Peyer's patch (tissue), 4 donors: ENCODE data around the gene MBD1.

Experiments
- POLR2A ChIP-seq, 2 donors: fragments of 450-650 bp; IDR thresholded peaks; one replicate each; pipeline ENCODE4 v1.5.1; 2017; ENCODE audit warnings: antibody characterized with exemption in 2 of 2, mild to moderate bottlenecking in 2 of 2, moderate library complexity in 2 of 2
- TF ChIP-seq, protein P1 (sequence below), 6 experiments: fragments of 450-650 bp in 4 of 6; fragments of 200-600 bp in 2 of 6; sonication (generic) in 1 of 6; IDR thresholded peaks; one replicate each; pipeline ENCODE4 v1.5.1; 2017 to 2019; ENCODE audit warnings: antibody characterized with exemption in 6 of 6, mild to moderate bottlenecking in 3 of 6, moderate library complexity in 1 of 6

- TF ChIP-seq, protein P1, sequence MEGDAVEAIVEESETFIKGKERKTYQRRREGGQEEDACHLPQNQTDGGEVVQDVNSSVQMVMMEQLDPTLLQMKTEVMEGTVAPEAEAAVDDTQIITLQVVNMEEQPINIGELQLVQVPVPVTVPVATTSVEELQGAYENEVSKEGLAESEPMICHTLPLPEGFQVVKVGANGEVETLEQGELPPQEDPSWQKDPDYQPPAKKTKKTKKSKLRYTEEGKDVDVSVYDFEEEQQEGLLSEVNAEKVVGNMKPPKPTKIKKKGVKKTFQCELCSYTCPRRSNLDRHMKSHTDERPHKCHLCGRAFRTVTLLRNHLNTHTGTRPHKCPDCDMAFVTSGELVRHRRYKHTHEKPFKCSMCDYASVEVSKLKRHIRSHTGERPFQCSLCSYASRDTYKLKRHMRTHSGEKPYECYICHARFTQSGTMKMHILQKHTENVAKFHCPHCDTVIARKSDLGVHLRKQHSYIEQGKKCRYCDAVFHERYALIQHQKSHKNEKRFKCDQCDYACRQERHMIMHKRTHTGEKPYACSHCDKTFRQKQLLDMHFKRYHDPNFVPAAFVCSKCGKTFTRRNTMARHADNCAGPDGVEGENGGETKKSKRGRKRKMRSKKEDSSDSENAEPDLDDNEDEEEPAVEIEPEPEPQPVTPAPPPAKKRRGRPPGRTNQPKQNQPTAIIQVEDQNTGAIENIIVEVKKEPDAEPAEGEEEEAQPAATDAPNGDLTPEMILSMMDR (IDR thresholded peaks at IDR 0.05): no peak
- TF ChIP-seq POLR2A (IDR thresholded peaks at IDR 0.05): no peak
Measured at GRCh38 chr18:50289108-50289443, 7.8 kb upstream of the MBD1 start.
